Measurements from ENCODE around the gene MEF2C. TPM values are rescaled to one million over a fixed set of nuclear protein-coding genes. Genes with fewer than 3 reads are reported as not detected.

Gene MEF2C
- total and polyA plus RNA-seq, 2 experiments from 2014 or later: 0.97 to 1.6 TPM

GRCh38 chr5:88758591-88758990, 124.4 kb downstream of the MEF2C start:
- no peaks in the 10 kb centered on the region for H3K36me3 Mint-ChIP-seq (ENCODE audit: low read depth)
- no peak overlapping the region for H3K27ac Mint-ChIP-seq
- ATAC-seq (no peak; the same call in 2 of the 3 replicates), DNase-seq (ENCODE audit: low spot score) (no peak)
- H3K27ac ChIP-seq (ENCODE audit: low read depth): no peak overlapping the region; the same call in 1 of the 2 replicates
- peaks cover 11% of the 10 kb centered on the region for H3K4me1 Mint-ChIP-seq
- H3K9me2 ChIP-seq (ENCODE audit: insufficient read depth): no peaks in the 10 kb centered on the region
- TF ChIP-seq POLR2AphosphoS5 (IDR thresholded peaks at IDR 0.05; ENCODE audit: low read depth) (no peak), ETS1 (IDR thresholded peaks at IDR 0.05) (no peak), ZNF114 (CRISPR knock-in tag; IDR thresholded peaks at IDR 0.05) (no peak), EZH2 (IDR thresholded peaks at IDR 0.05; ENCODE audit: low read depth, unreplicated experiment) (no peak), EZH2phosphoT487 (IDR thresholded peaks at IDR 0.05; ENCODE audit: unreplicated experiment) (no peak)
- H3K9me3 Mint-ChIP-seq: no peaks in the 10 kb centered on the region
- H3K27me3 Mint-ChIP-seq (ENCODE audit: insufficient read depth, low read depth, poor library complexity): no peaks in the 10 kb centered on the region
- no peak overlapping the region for H3K4me3 ChIP-seq
- no peaks in the 10 kb centered on the region for H3K27me3 ChIP-seq (ENCODE audit: insufficient read depth)
- no peaks in the 10 kb centered on the region for H3K36me3 ChIP-seq (ENCODE audit: insufficient read depth)
- H2AFZ ChIP-seq: peak overlapping the region; percentile 47; the same call in 1 of the 2 replicates
- H3K4me3 Mint-ChIP-seq: no peak overlapping the region
- H3K79me2 ChIP-seq (replicated peaks; ENCODE audit: insufficient read depth): no peaks in the 10 kb centered on the region
- H3K4me1 ChIP-seq (ENCODE audit: insufficient read depth): peaks cover 6% of the 10 kb centered on the region; the same call in 1 of the 2 replicates
- no peaks in the 10 kb centered on the region for H4K20me1 ChIP-seq (replicated peaks; ENCODE audit: insufficient read depth)
- no peaks in the 10 kb centered on the region for H3F3A ChIP-seq (replicated peaks; ENCODE audit: low read depth)
- no peak overlapping the region for H3K4me2 ChIP-seq

GRCh38 chr5:88758184-88758583, 124.8 kb downstream of the MEF2C start:
- no peaks in the 10 kb centered on the region for H3K27me3 ChIP-seq (ENCODE audit: insufficient read depth)
- peak overlapping the region; percentile 56; the same call in 1 of the 2 replicates for H2AFZ ChIP-seq
- no peaks in the 10 kb centered on the region for H3K36me3 Mint-ChIP-seq (ENCODE audit: low read depth)
- no peak overlapping the region; the same call in 1 of the 2 replicates for H3K27ac ChIP-seq (ENCODE audit: low read depth)
- no peak overlapping the region for H3K27ac Mint-ChIP-seq
- peaks cover 11% of the 10 kb centered on the region for H3K4me1 Mint-ChIP-seq
- H3K27me3 Mint-ChIP-seq (ENCODE audit: insufficient read depth, low read depth, poor library complexity): no peaks in the 10 kb centered on the region
- no peak overlapping the region for H3K4me2 ChIP-seq
- H3K4me3 Mint-ChIP-seq: no peak overlapping the region
- no peak overlapping the region for H3K4me3 ChIP-seq
- H3K79me2 ChIP-seq (replicated peaks; ENCODE audit: insufficient read depth): no peaks in the 10 kb centered on the region
- no peaks in the 10 kb centered on the region for H4K20me1 ChIP-seq (replicated peaks; ENCODE audit: insufficient read depth)
- no peaks in the 10 kb centered on the region for H3F3A ChIP-seq (replicated peaks; ENCODE audit: low read depth)
- no peaks in the 10 kb centered on the region for H3K36me3 ChIP-seq (ENCODE audit: insufficient read depth)
- H3K4me1 ChIP-seq (ENCODE audit: insufficient read depth): peaks cover 6% of the 10 kb centered on the region; the same call in 1 of the 2 replicates
- no peaks in the 10 kb centered on the region for H3K9me2 ChIP-seq (ENCODE audit: insufficient read depth)
- H3K9me3 Mint-ChIP-seq: no peaks in the 10 kb centered on the region
- no peak for ATAC-seq
- no peak for DNase-seq (ENCODE audit: low spot score)
- TF ChIP-seq POLR2AphosphoS5 (IDR thresholded peaks at IDR 0.05; ENCODE audit: low read depth): no peak
- TF ChIP-seq STAT1 (IDR thresholded peaks at IDR 0.05; ENCODE audit: unreplicated experiment): no peak
- TF ChIP-seq ETS1 (IDR thresholded peaks at IDR 0.05): no peak
- TF ChIP-seq ZNF331 (CRISPR knock-in tag; IDR thresholded peaks at IDR 0.05; ENCODE audit: low read depth): no peak
- TF ChIP-seq JUNB (IDR thresholded peaks at IDR 0.05; ENCODE audit: unreplicated experiment): no peak
- TF ChIP-seq EZH2 (IDR thresholded peaks at IDR 0.05; ENCODE audit: low read depth, unreplicated experiment): no peak
- no peak for TF ChIP-seq CREB1 (CRISPR knock-in tag; IDR thresholded peaks at IDR 0.05; ENCODE audit: low read depth)
- no peak for TF ChIP-seq EZH2phosphoT487 (IDR thresholded peaks at IDR 0.05; ENCODE audit: unreplicated experiment)
- no peak for TF ChIP-seq CTCF (conservative IDR thresholded peaks at IDR 0.05; ENCODE audit: low read depth in 2 of 2)
- TF ChIP-seq NANOG (IDR thresholded peaks at IDR 0.05; ENCODE audit: borderline replicate concordance): no peak
- no peak for TF ChIP-seq ZNF114 (CRISPR knock-in tag; IDR thresholded peaks at IDR 0.05)
